GM12878 (cell line): ENCODE data around the gene HERPUD1. TPM values are rescaled to one million over a fixed set of nuclear protein-coding genes. Genes with fewer than 3 reads are reported as not detected.
"Not testable (repeated sequence)": the region's sequence is repeated elsewhere in the genome, so short reads cannot be mapped to it uniquely, and the experiment has no call there.

ENCODE experiments used
- ATAC-seq: fragments of 200-7000 bp; cut with Tn5 transposase; 3 replicates; pipeline ENCODE4 v1.9.1; 2020; ENCODE audit warnings: mild to moderate bottlenecking, moderate library complexity
- BruUV-seq: library from RNA; stranded (reverse); fragments of 400-500 nt; replicated peaks from 2 replicates; lab custom pipeline; 2021; lab: Mats Ljungman, UMichigan
- CTCF ChIA-PET: fragments of 300-600 bp; sonication (Branson Sonifier 250); formaldehyde crosslinking; extraction: SDS; loops from one replicate; lab custom pipeline; 2021; ENCODE audit warnings: inconsistent platforms; lab: Yijun Ruan, JAX
- POLR2A ChIA-PET: fragments of 350-600 bp; formaldehyde crosslinking; extraction: SDS; loops from one replicate; lab custom pipeline; 2021; ENCODE audit warnings: inconsistent platforms; lab: Charles Lee
- RAD21 ChIA-PET: fragments of 300-600 bp; sonication (Branson Sonifier 250); formaldehyde crosslinking; loops from one replicate; lab custom pipeline; 2023; ENCODE audit warnings: antibody characterized with exemption; ENCODE audit not compliant: unreplicated experiment; lab: Charles Lee
- SMC1A ChIA-PET: fragments of 300-600 bp; sonication (Branson Sonifier 250); formaldehyde crosslinking; loops from one replicate; lab custom pipeline; 2023; ENCODE audit not compliant: unreplicated experiment, uncharacterized antibody; lab: Charles Lee
- DNase-seq: peaks from one replicate; pipeline ENCODE4 v3.0.0-alpha.2; 2011; ENCODE audit warnings: low read depth, low spot score
- FAIRE-seq: peaks from 3 replicates; lab custom pipeline; 2011; peaks lifted over from hg19 to GRCh38; lab: Jason Lieb, UNC
- H2AFZ ChIP-seq: 2 replicates; pipeline ENCODE4 v1.6.0; 2011; ENCODE audit warnings: low read depth, low read length, control low read depth; ENCODE audit not compliant: control insufficient read depth
- H3K27ac ChIP-seq: 2 replicates; pipeline ENCODE4 v1.5.1; 2011; ENCODE audit warnings: control low read depth; ENCODE audit not compliant: control insufficient read depth, insufficient read depth
- H3K27me3 ChIP-seq, 2 experiments: replicated peaks in 1 of 2; 2 replicates each; pipeline versions ENCODE4 v1.6.0 to v1.6.1; 2011; ENCODE audit warnings: low read length in 1 of 2; ENCODE audit not compliant: control insufficient read depth in 2 of 2, insufficient read depth in 2 of 2
- H3K36me3 ChIP-seq, 2 experiments: 2 replicates each; pipeline ENCODE4 v1.5.1; 2011; ENCODE audit warnings: low read length in 1 of 2; ENCODE audit not compliant: control insufficient read depth in 2 of 2, insufficient read depth in 2 of 2
- H3K4me1 ChIP-seq: 2 replicates; pipeline ENCODE4 v1.6.1; 2011; ENCODE audit warnings: mild to moderate bottlenecking, low read length, moderate library complexity, mixed read lengths; ENCODE audit not compliant: control insufficient read depth, insufficient read depth
- H3K4me2 ChIP-seq: 2 replicates; pipeline ENCODE4 v1.6.0; 2011; ENCODE audit warnings: control low read depth; ENCODE audit not compliant: control insufficient read depth, insufficient read depth
- H3K4me3 ChIP-seq: fragments of 200-600 bp; sonication (generic); 2 replicates; pipeline ENCODE4 v1.5.1; 2016
- H3K79me2 ChIP-seq: 2 replicates; pipeline ENCODE4 v1.6.0; 2011; ENCODE audit warnings: low read length; ENCODE audit not compliant: control insufficient read depth, insufficient read depth
- H3K9ac ChIP-seq: 2 replicates; pipeline ENCODE4 v1.8.0; 2011; ENCODE audit warnings: low read length, control low read depth, mixed read lengths; ENCODE audit not compliant: control insufficient read depth, insufficient read depth
- H3K9me3 ChIP-seq: replicated peaks from 3 replicates; pipeline ENCODE4 v1.5.1; 2011; ENCODE audit warnings: mild to moderate bottlenecking, low read length; ENCODE audit not compliant: control insufficient read depth, insufficient read depth
- H4K20me1 ChIP-seq: 2 replicates; pipeline ENCODE4 v1.6.0; 2011; ENCODE audit not compliant: control insufficient read depth, insufficient read depth
- DPF2 ChIP-seq: fragments of 450-650 bp; IDR thresholded peaks from 2 replicates; pipeline ENCODE4 v1.6.1; 2017; ENCODE audit warnings: mild to moderate bottlenecking
- RUNX3 ChIP-seq: IDR thresholded peaks from 2 replicates; pipeline ENCODE4 v1.6.1; 2012; ENCODE audit warnings: low read length, inconsistent platforms
- SPI1 ChIP-seq: IDR thresholded peaks from 2 replicates; pipeline ENCODE4 v1.6.1; 2011; ENCODE audit warnings: low read depth, mild to moderate bottlenecking, low read length, moderate library complexity, borderline replicate concordance; ENCODE audit not compliant: insufficient read depth
- ZNF687 ChIP-seq: fragments of 450-650 bp; IDR thresholded peaks from 2 replicates; pipeline ENCODE4 v1.6.1; 2017; ENCODE audit warnings: mild to moderate bottlenecking, moderate library complexity
- WGBS: methylation state at CpG from one replicate; pipeline ENCODE4 v1.1.6; 2016; ENCODE audit warnings: low lambda C conversion rate; ENCODE audit not compliant: insufficient replicate concordance, insufficient coverage; ENCODE audit errors: missing lambda C conversion rate; 5-methylcytosine and 5-hydroxymethylcytosine counted together
- in situ Hi-C: fragments of 300-500 bp; cut with MboI; formaldehyde crosslinking; loops from 9 replicates; pipeline ENCODE4 v1.14.3; 2018; ENCODE audit warnings: mixed read lengths
- intact Hi-C: fragments of 100-400 bp; cut with micrococcal nuclease; formaldehyde crosslinking; loops from one replicate; pipeline ENCODE4 v1.14.2; 2022; ENCODE audit not compliant: unreplicated experiment
- polyA plus RNA-seq, 11 experiments: library from polyadenylated mRNA; depleted of rRNA in 4 of 11; unstranded in 6 of 11; stranded (reverse) in 5 of 11; fragments of >200 nt; fragmentation: Nextera tagmentation in 4 of 11; fragmentation: Illumina TruSeq in 1 of 11; extraction: Ambion mirVana in 4 of 11; extraction: Trizol in 1 of 11; gene quantifications; 1 replicate in 1 of 11; 2 replicates in 10 of 11; pipeline versions ENCODE4 v1.2.1 to v1.2.3, GENCODE V29; 2011 to 2016; ENCODE audit warnings: inconsistent platforms in 2 of 11, missing spikeins in 2 of 11, low read depth in 1 of 11
- total RNA-seq, 4 experiments: library from RNA; depleted of rRNA in 3 of 4; stranded (reverse); fragments of >200 nt in 3 of 4; fragmentation: Illumina TruSeq in 1 of 4; extraction: Trizol in 1 of 4; gene quantifications; 2 replicates each; pipeline versions ENCODE4 v1.2.1 to v1.2.3, GENCODE V29; 2013 to 2021

The HERPUD1 gene
- total and polyA plus RNA-seq, 10 of the 15 experiments (the other 5 are each of a cell fraction or from before 2014, with no cell fraction given) = 32.6 to 212 (median 122) TPM

- RAD21 ChIA-PET = interaction anchor here (1.1 to 22.4 kb wide), 5 partner anchors 9 to 71 kb away, joined by 3 to 473 read pairs (median 108); partner anchors contain the start of gene NLRC5
- BruUV-seq, H3K4me3 ChIP-seq, H3K4me2 ChIP-seq, H3K9me3 ChIP-seq, H3K9ac ChIP-seq: not testable (repeated sequence)
- CTCF ChIA-PET = interaction anchor here (1.0 to 19.4 kb wide), 4 partner anchors 7 to 72 kb away, joined by 4 to 420 read pairs (median 288); partner anchors contain the start of genes CETP and NLRC5
- SMC1A ChIA-PET = interaction anchor here (2.8 to 31.6 kb wide), 7 partner anchors 9 to 72 kb away, joined by 14 to 604 read pairs (median 46); partner anchors contain the start of genes CETP and NLRC5
- POLR2A ChIA-PET = interaction anchor here (0.9 to 17.6 kb wide), 5 partner anchors 8 to 67 kb away, joined by 3 to 343 read pairs (median 5); partner anchors contain the start of gene NLRC5
- intact Hi-C loops = loop anchor here (5.0 kb wide), 1 partner anchor 213 kb away; the partner anchor contains the start of genes PSME3IP1 and RSPRY1
- WGBS = 13% methylated on average over 7 of the region's 7 CpGs
- TF ChIP-seq RUNX3 (0 out of 2 replicates have a peak, but pooled peaks have one; percentile 27), ZNF687 (peak; percentile 62), SPI1 (peak; percentile 50; the same call in 1 of the 2 replicates), DPF2 (0 out of 2 replicates have a peak, but pooled peaks have one; percentile 43)
- TF ChIP-seq, all 136 proteins: peak for 4; not testable (repeated sequence) for 132
- not testable (repeated sequence) for H4K20me1 ChIP-seq, H3K79me2 ChIP-seq, DNase-seq, H2AFZ ChIP-seq, FAIRE-seq, H3K27me3 ChIP-seq, H3K27ac ChIP-seq, H3K36me3 ChIP-seq
- H3K4me1 ChIP-seq = peaks cover 47% of the 10 kb centered on the region
- peak; percentile 18 for ATAC-seq
- in situ Hi-C loops = loop anchor here (5.0 kb wide), 1 partner anchor 68 kb away; no protein-coding TSS in a partner anchor
Measured at GRCh38 chr16:56973899-56974298, 42.0 kb downstream of the HERPUD1 start.
